Endothelial cell of umbilical vein (primary cell): ENCODE results near the gene ELL2. TPM values are rescaled to one million over a fixed set of nuclear protein-coding genes. Genes with fewer than 3 reads are reported as not detected.

Experiments used
- BruUV-seq: library from RNA; stranded (reverse); fragments of 400-500 nt; replicated peaks from 2 replicates; lab custom pipeline; 2021; lab: Mats Ljungman, UMichigan
- CTCF ChIA-PET: fragments of 300-600, 350-600 bp; sonication (Branson Sonifier 250); formaldehyde crosslinking; loops from one replicate; lab custom pipeline; 2021; ENCODE audit warnings: antibody characterized with exemption, inconsistent platforms; lab: Charles Lee
- POLR2A ChIA-PET: fragments of 300-600, 350-600 bp; sonication (Branson Sonifier 250); formaldehyde crosslinking; loops from one replicate; lab custom pipeline; 2021; ENCODE audit warnings: antibody characterized with exemption, inconsistent platforms; lab: Charles Lee
- DNase-seq: peaks from one replicate; pipeline ENCODE4 v3.0.0-alpha.2; 2011; ENCODE audit warnings: low read depth, low spot score
- FAIRE-seq: peaks from 2 replicates; lab custom pipeline; 2011; peaks lifted over from hg19 to GRCh38; lab: Jason Lieb, UNC
- H2AFZ ChIP-seq: 2 replicates; pipeline ENCODE4 v1.6.0; 2012; ENCODE audit warnings: low read depth, low read length, control low read depth, inconsistent platforms
- H3K27ac ChIP-seq: 2 replicates; pipeline ENCODE4 v1.5.1; 2011; ENCODE audit warnings: low read depth, mild to moderate bottlenecking, control low read depth, low read length, moderate library complexity; ENCODE audit not compliant: insufficient read depth
- H3K27me3 ChIP-seq, 2 experiments: 2 replicates each; pipeline versions ENCODE4 v1.6.0 to v1.6.1; 2011; ENCODE audit warnings: low read length in 2 of 2, mixed read lengths in 1 of 2; ENCODE audit not compliant: control insufficient read depth in 2 of 2, insufficient read depth in 2 of 2
- H3K36me3 ChIP-seq, 2 experiments: 2 replicates in 1 of 2; 3 replicates in 1 of 2; pipeline ENCODE4 v1.5.1; 2011; ENCODE audit warnings: low read length in 2 of 2, mild to moderate bottlenecking in 1 of 2, moderate library complexity in 1 of 2; ENCODE audit not compliant: control insufficient read depth in 2 of 2, insufficient read depth in 2 of 2; ENCODE audit errors: extremely low read depth in 1 of 2
- H3K4me1 ChIP-seq: 3 replicates; pipeline ENCODE4 v1.5.1; 2011; ENCODE audit warnings: mild to moderate bottlenecking, low read length; ENCODE audit not compliant: control insufficient read depth, insufficient read depth; ENCODE audit errors: extremely low read depth
- H3K4me2 ChIP-seq: 2 replicates; pipeline ENCODE4 v1.6.1; 2011; ENCODE audit warnings: low read length, control low read depth, mixed read lengths; ENCODE audit not compliant: insufficient read depth
- H3K4me3 ChIP-seq, 3 experiments: fragments of 200-600 bp in 1 of 3; sonication (generic), shearing (Covaris generic) in 1 of 3; replicated peaks in 1 of 3; 2 replicates each; pipeline ENCODE4 v1.5.1; 2011 to 2016; ENCODE audit warnings: control low read depth in 3 of 3, low read length in 3 of 3, mild to moderate bottlenecking in 2 of 3, inconsistent platforms in 1 of 3, low read depth in 1 of 3, moderate library complexity in 1 of 3; ENCODE audit not compliant: insufficient read depth in 1 of 3
- H3K79me2 ChIP-seq: 2 replicates; pipeline ENCODE4 v1.6.0; 2012; ENCODE audit warnings: low read length, inconsistent platforms; ENCODE audit not compliant: control insufficient read depth, insufficient read depth
- H3K9ac ChIP-seq: replicated peaks from 2 replicates; pipeline ENCODE3; 2011; ENCODE audit warnings: low read length, control low read depth; ENCODE audit not compliant: insufficient read depth; ENCODE audit errors: extremely low read depth
- H3K9me1 ChIP-seq: replicated peaks from 3 replicates; pipeline ENCODE4 v1.6.0; 2011; ENCODE audit warnings: mild to moderate bottlenecking, low read length; ENCODE audit not compliant: control insufficient read depth, insufficient read depth; ENCODE audit errors: extremely low read depth
- H3K9me3 ChIP-seq: replicated peaks from 2 replicates; pipeline ENCODE4 v1.5.1; 2012; ENCODE audit warnings: low read length, inconsistent platforms; ENCODE audit not compliant: control insufficient read depth, insufficient read depth
- H4K20me1 ChIP-seq: replicated peaks from 2 replicates; pipeline ENCODE3; 2011; ENCODE audit warnings: mild to moderate bottlenecking, low read length; ENCODE audit not compliant: control insufficient read depth, insufficient read depth; ENCODE audit errors: extremely low read depth
- CTCF ChIP-seq, 2 donors: IDR thresholded peaks; 1 replicate in 1 of 2; 2 replicates in 1 of 2; pipeline ENCODE4 v1.5.1; 2011; ENCODE audit warnings: low read length in 2 of 2, mild to moderate bottlenecking in 2 of 2, moderate library complexity in 2 of 2, control low read depth in 1 of 2, inconsistent platforms in 1 of 2, low read depth in 1 of 2; ENCODE audit not compliant: insufficient read depth in 1 of 2; ENCODE audit errors: extremely low read depth in 1 of 2
- EZH2 ChIP-seq: IDR thresholded peaks from 2 replicates; pipeline ENCODE4 v1.6.1; 2012; ENCODE audit warnings: borderline replicate concordance, low read depth, mild to moderate bottlenecking, moderate library complexity, low read length, inconsistent platforms; ENCODE audit not compliant: severe bottlenecking
- FOS ChIP-seq: IDR thresholded peaks from 2 replicates; pipeline ENCODE4 v1.6.1; 2011; ENCODE audit warnings: mild to moderate bottlenecking, low read length, moderate library complexity, borderline replicate concordance; ENCODE audit not compliant: insufficient read depth
- GATA2 ChIP-seq: IDR thresholded peaks from 2 replicates; pipeline ENCODE4 v1.7.0; 2011; ENCODE audit warnings: low read depth, mild to moderate bottlenecking, moderate library complexity, mixed read lengths, low read length; ENCODE audit not compliant: insufficient read length, insufficient read depth
- JUN ChIP-seq: IDR thresholded peaks from 2 replicates; pipeline ENCODE4 v1.6.1; 2011; ENCODE audit warnings: borderline replicate concordance, low read depth; ENCODE audit not compliant: insufficient read length, insufficient read depth
- MAX ChIP-seq: IDR thresholded peaks from 2 replicates; pipeline ENCODE4 v1.6.1; 2011; ENCODE audit not compliant: insufficient read depth, insufficient read length
- MYC ChIP-seq: IDR thresholded peaks from one replicate; pipeline ENCODE4 v1.6.1; 2011; ENCODE audit warnings: mild to moderate bottlenecking, low read depth, low read length
- POLR2A ChIP-seq: IDR thresholded peaks from 2 replicates; pipeline ENCODE4 v1.6.1; 2012; ENCODE audit warnings: low read depth, mild to moderate bottlenecking, control low read depth, low read length
- POLR2AphosphoS5 ChIP-seq: IDR thresholded peaks from 2 replicates; pipeline ENCODE4 v1.6.1; 2012; ENCODE audit warnings: low read depth, mild to moderate bottlenecking, control low read depth, low read length, moderate library complexity; ENCODE audit not compliant: insufficient read depth
- dilution Hi-C: fragments of 300-500 bp; cut with MboI; formaldehyde crosslinking; loops from one replicate; pipeline ENCODE4 v1.15.0; 2019; ENCODE audit warnings: low sequenced_read_pairs; ENCODE audit not compliant: extremely low pct_ligation_motif_present
- intact Hi-C: fragments of 100-400 bp; cut with micrococcal nuclease; formaldehyde crosslinking; loops from one replicate; pipeline ENCODE4 v1.10.0; 2022
- polyA plus RNA-seq, 4 experiments: library from polyadenylated mRNA; depleted of rRNA in 3 of 4; stranded (reverse) in 3 of 4; unstranded in 1 of 4; fragments of >200 nt; gene quantifications; 2 replicates each; pipeline versions ENCODE4 v1.2.1 to v1.2.3, GENCODE V29; 2011 to 2012; ENCODE audit warnings: missing spikeins in 1 of 4
- total RNA-seq: library from RNA; stranded (reverse); gene quantifications from 2 replicates; pipeline ENCODE4 v1.2.3, GENCODE V29; 2021

The ELL2 gene
- total and polyA plus RNA-seq, 2 donors (not counting 3 experiments of a cell fraction or from before 2014, with no cell fraction given): 6.8 to 26.0 TPM

GRCh38 chr5:95959888-95960666, 1.6 kb downstream of the ELL2 start:
- H3K4me1 ChIP-seq: peaks cover 17% of the 10 kb centered on the region
- no peaks in the 10 kb centered on the region for H3K27me3 ChIP-seq
- peak overlapping the region; percentile 21 for H2AFZ ChIP-seq
- peaks cover 53% of the 10 kb centered on the region for H3K79me2 ChIP-seq
- H3K4me3 ChIP-seq: peak overlapping the region; percentile 66 to 94 (median 79)
- dilution Hi-C loops: loop anchor here (25.0 kb wide), 1 partner anchor 377 kb away; no protein-coding TSS in a partner anchor
- no peaks in the 10 kb centered on the region for H3K9me3 ChIP-seq
- peak; percentile 63 for FAIRE-seq
- CTCF ChIA-PET: interaction anchor here (0.7 to 7.0 kb wide), 11 partner anchors 9 to 385 kb away, joined by 3 to 107 read pairs (median 5); no protein-coding TSS in a partner anchor
- peak; percentile 69 for DNase-seq
- H3K9ac ChIP-seq: peak overlapping the region; percentile 92
- intact Hi-C loops: loop anchor here (2.0 to 5.0 kb wide), 4 partner anchors 107 to 447 kb away; partner anchors contain the start of genes RFESD and RHOBTB3
- no peaks in the 10 kb centered on the region for H3K9me1 ChIP-seq
- no peaks in the 10 kb centered on the region for H3K36me3 ChIP-seq
- BruUV-seq: TSS peak; percentile 27
- H3K4me2 ChIP-seq: peak overlapping the region; percentile 74
- TF ChIP-seq POLR2A: no peak
- TF ChIP-seq CTCF (IDR thresholded peaks at IDR 0.05; ENCODE audit: extremely low read depth in 1 of 2, insufficient read depth in 1 of 2, low read depth in 1 of 2, low read length in 2 of 2): no peak
- TF ChIP-seq EZH2: no peak
- TF ChIP-seq MYC: no peak
- no peak for TF ChIP-seq GATA2
- no peak for TF ChIP-seq FOS
- TF ChIP-seq POLR2AphosphoS5: no peak
- TF ChIP-seq JUN: no peak
- TF ChIP-seq MAX: no peak
- no peaks in the 10 kb centered on the region for H4K20me1 ChIP-seq
- peak overlapping the region; percentile 88 for H3K27ac ChIP-seq
- POLR2A ChIA-PET: no interaction called here
